ENCODE results near the gene NXPE3. TPM values are rescaled to one million over a fixed set of nuclear protein-coding genes. Genes with fewer than 3 reads are reported as not detected.

NXPE3 gene
- total RNA-seq, 1 donor = 22.0 TPM

GRCh38 chr3:101784855-101785613 lies 6.0 kb downstream of the NXPE3 start:
- TF ChIP-seq CTCF (IDR thresholded peaks at IDR 0.05; ENCODE audit: insufficient read depth, low read depth, low read length) = no peak
- no peak for DNase-seq (ENCODE audit: low read depth)
- no peak overlapping the region for H3K4me3 ChIP-seq (ENCODE audit: low read depth, low read length)

GRCh38 chr3:101791778-101792177 lies 12.8 kb downstream of the NXPE3 start:
- no peak for TF ChIP-seq CTCF (IDR thresholded peaks at IDR 0.05; ENCODE audit: insufficient read depth, low read depth, low read length)
- DNase-seq (ENCODE audit: low read depth) = no peak
- no peak overlapping the region for H3K4me3 ChIP-seq (ENCODE audit: low read depth, low read length)

DNA sequence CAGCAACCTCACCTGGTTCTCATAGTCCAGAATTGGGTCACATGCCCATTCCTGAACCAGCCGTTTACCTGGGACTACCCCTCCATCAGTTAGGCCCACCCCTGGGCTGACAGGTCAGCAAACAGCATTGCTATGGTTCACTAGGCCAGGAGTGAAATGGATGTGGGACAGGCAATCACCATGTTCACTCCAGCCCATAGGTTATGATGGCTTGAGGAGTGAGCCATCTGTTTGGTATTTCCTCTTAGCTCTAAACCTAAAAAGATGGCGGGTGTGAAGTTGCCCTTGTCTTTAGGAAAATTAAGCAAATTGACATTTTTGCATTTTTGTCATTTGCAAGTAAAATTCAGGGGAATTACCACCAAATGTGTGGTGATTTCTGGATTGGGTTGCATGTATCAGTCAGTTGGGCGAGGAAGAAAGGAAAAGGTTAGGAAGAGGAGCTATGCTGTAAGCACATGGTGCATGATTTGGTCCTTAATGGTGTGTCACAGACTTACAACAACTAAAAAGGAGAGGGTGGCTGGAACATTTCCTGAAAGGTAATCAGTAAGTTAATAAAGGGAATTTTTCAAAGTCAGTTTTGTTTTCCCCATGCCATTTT lies 17.2 kb downstream of the NXPE3 start:
- no peak for TF ChIP-seq CTCF (IDR thresholded peaks at IDR 0.05; ENCODE audit: insufficient read depth, low read depth, low read length)
- H3K4me3 ChIP-seq (ENCODE audit: low read depth, low read length) = no peak overlapping the region

GRCh38 chr3:101801174-101801573 lies 22.2 kb downstream of the NXPE3 start:
- no peak for TF ChIP-seq CTCF (IDR thresholded peaks at IDR 0.05; ENCODE audit: insufficient read depth, low read depth, low read length)
- DNase-seq (ENCODE audit: low read depth) = no peak

More for the DNA sequence above, 17.2 kb downstream of the NXPE3 start:
- no peak for DNase-seq (ENCODE audit: low read depth)

DNA sequence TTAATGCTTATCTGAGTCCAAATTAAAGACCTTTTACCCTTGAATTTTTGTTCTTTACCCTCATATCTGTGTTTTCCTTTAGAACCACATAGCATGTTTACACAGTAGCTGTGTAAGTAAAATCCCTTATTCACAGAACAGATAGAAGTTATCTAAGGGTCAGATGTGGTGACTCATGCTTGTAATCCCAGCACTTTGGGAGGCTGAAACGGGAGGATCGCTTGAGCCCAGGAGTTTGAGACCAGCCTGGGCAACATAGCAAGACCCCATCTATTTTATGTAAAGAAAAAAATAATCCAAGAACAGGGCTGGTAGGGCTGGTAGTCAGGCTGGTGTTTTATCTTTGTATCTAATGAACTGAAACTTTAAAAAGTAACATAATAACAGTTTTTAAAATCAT lies 23.2 kb downstream of the NXPE3 start:
- TF ChIP-seq CTCF (IDR thresholded peaks at IDR 0.05; ENCODE audit: insufficient read depth, low read depth, low read length) = no peak

More at GRCh38 chr3:101801174-101801573, 22.2 kb downstream of the NXPE3 start:
- no peak overlapping the region for H3K4me3 ChIP-seq (ENCODE audit: low read depth, low read length)

DNA sequence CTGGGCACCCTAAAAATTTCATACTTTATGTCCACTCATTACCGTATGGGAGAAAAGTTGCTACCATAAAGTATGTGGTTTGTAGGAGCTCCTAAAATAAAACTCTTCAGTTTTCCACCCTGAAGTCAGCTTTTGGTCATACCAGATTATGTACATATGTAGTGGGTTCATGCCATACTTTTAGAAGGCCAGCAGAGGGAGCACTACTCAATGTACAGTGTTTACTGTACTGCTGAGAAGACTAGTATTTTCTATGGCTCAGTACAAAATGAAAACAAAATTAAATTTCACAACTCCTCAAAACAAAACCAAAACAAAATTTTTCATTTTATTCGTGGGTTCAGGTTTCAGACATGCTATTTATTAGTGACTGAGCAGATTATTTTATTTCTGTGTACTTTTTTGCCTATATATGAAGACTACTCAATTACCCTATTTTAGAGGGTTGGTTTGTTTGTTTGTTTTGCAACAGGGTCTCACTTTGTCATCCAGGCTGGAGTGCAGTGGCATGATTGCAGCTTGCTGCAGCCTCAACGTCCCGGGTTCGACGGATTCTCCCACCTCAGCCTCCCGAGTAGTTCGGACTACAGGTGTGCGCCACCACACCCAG lies 24.3 kb downstream of the NXPE3 start:
- peak; percentile 84 for DNase-seq (ENCODE audit: low read depth)
- peak; percentile 86 for TF ChIP-seq CTCF (IDR thresholded peaks at IDR 0.05; ENCODE audit: insufficient read depth, low read depth, low read length)
- no peak overlapping the region for H3K4me3 ChIP-seq (ENCODE audit: low read depth, low read length)

More for the DNA sequence above, 23.2 kb downstream of the NXPE3 start:
- H3K4me3 ChIP-seq (ENCODE audit: low read depth, low read length) = no peak overlapping the region
- no peak for DNase-seq (ENCODE audit: low read depth)

Data from fibroblast of villous mesenchyme (primary cell).